Lung (tissue), 13 donors: Measurements from ENCODE around the gene TEX54. TPM values are rescaled to one million over a fixed set of nuclear protein-coding genes. Genes with fewer than 3 reads are reported as not detected.

ENCODE experiments used
- ATAC-seq: fragments of 200-7000 bp; cut with Tn5 transposase; one replicate; pipeline ENCODE4 v1.9.1; 2020; ENCODE audit warnings: moderate number of reproducible peaks; ENCODE audit not compliant: insufficient read depth, low FRiP score
- DNase-seq, 3 donors: peaks; one replicate each; pipeline ENCODE4 v3.0.0-alpha.2; 2013 to 2017
- H3K27ac ChIP-seq, 2 donors: one replicate each; pipeline ENCODE4 v1.5.1; 2013; ENCODE audit warnings: mild to moderate bottlenecking in 2 of 2, moderate library complexity in 2 of 2, control low read depth in 1 of 2, inconsistent platforms in 1 of 2, low read depth in 1 of 2, low read length in 1 of 2
- H3K27me3 ChIP-seq, 3 donors: one replicate each; pipeline ENCODE4 v1.5.1; 2013; ENCODE audit warnings: low read length in 2 of 3; ENCODE audit not compliant: control insufficient read depth in 3 of 3, insufficient read depth in 3 of 3
- H3K36me3 ChIP-seq, 4 donors: one replicate each; pipeline ENCODE4 v1.5.1; 2013; ENCODE audit warnings: low read length in 4 of 4, mild to moderate bottlenecking in 1 of 4, moderate library complexity in 1 of 4; ENCODE audit not compliant: control insufficient read depth in 4 of 4, insufficient read depth in 4 of 4
- H3K4me1 ChIP-seq, 5 donors: one replicate each; pipeline ENCODE4 v1.5.1; 2013; ENCODE audit warnings: low read length in 5 of 5, mild to moderate bottlenecking in 2 of 5, moderate library complexity in 1 of 5; ENCODE audit not compliant: control insufficient read depth in 5 of 5, insufficient read depth in 5 of 5
- H3K4me3 ChIP-seq: one replicate; pipeline ENCODE4 v1.5.1; 2013; ENCODE audit warnings: mild to moderate bottlenecking, control low read depth, moderate library complexity
- H3K9ac ChIP-seq, 2 donors: one replicate each; pipeline ENCODE4 v1.5.1; 2013; ENCODE audit warnings: low read length in 2 of 2, control low read depth in 1 of 2; ENCODE audit not compliant: insufficient read depth in 1 of 2
- H3K9me3 ChIP-seq, 4 donors: one replicate each; pipeline ENCODE4 v1.5.1; 2013; ENCODE audit warnings: low read length in 3 of 4, mild to moderate bottlenecking in 1 of 4, moderate library complexity in 1 of 4; ENCODE audit not compliant: control insufficient read depth in 4 of 4, insufficient read depth in 3 of 4
- WGBS, 2 donors: extraction: QIAGEN DNeasy Blood & Tissue Kit; methylation state at CpG; one replicate each; pipeline ENCODE4 v1.1.7; 2013; 5-methylcytosine and 5-hydroxymethylcytosine counted together
- polyA plus RNA-seq, 2 donors: library from polyadenylated mRNA; stranded (reverse); fragments of 200-250 nt; gene quantifications; one replicate each; pipeline ENCODE4 v1.2.1, GENCODE V29; 2013
- small RNA-seq: library from RNA; depleted of rRNA; stranded (forward); fragments of <200 nt; gene quantifications from one replicate; pipeline ENCODE3, GENCODE V24; 2014; ENCODE audit warnings: low replicate concordance
- total RNA-seq, 2 donors: library from RNA; depleted of rRNA in 1 of 2; stranded (reverse); fragments of >200 nt in 1 of 2; gene quantifications; one replicate each; pipeline ENCODE4 v1.2.1, GENCODE V29; 2014 to 2021
- TF ChIP-seq, protein P1 (sequence below): IDR thresholded peaks from 2 replicates; pipeline ENCODE4 v1.5.1; 2012; ENCODE audit warnings: mild to moderate bottlenecking; ENCODE audit errors: control extremely low read depth, extremely low read depth
- donor health status: control.
- donor health status: control.
- donor health status: Bipolar disorder and iron deficiency.
- donor health status: healthy.
- donor health status: DM: yes; HTN: yes; CAD: no.

The TEX54 gene
- total and polyA plus RNA-seq, 4 donors, result not detected

DNA sequence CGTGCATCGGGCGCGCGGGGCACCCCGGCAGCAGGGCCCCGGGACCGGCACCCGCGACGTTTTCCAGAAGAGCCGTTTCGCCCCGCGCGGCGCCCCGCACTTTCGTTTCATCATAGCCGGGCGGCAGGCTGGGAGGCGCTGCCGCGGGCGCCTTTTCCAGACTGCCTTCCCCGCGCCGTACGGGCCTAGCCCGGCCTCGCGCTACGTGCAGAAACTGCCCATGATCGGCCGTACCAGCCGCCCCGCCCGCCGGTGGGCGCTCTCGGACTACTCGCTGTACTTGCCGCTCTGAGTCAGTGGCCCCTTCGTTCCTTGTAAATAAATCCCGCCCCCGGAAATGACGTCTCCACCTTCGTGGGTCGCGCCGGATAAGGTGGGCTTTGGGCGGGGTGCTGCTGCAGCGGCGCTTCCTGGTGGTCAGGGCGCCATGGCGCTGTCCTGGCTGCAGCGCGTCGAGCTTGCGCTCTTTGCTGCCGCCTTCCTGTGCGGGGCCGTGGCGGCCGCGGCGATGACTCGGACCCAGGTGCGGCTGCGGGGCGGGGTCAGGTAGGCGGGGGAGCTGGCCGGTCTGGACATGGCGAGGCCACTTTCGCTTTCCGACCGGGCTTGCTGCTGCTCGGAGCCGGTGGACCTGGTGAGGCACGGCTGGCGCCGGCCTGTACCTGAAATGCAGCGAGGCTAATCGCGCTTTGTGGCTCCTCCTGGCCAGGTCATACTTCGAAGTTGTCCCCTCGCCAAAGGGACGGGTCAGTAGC, 45.5 kb downstream of the TEX54 start, which contains the start of gene TMEM179B:
TMEM179B (plus strand) TSS at position 398 of the 755 bp plus-strand sequence; CDS start at position 428, 30 bp downstream.
- ATAC-seq (peak; percentile 86), DNase-seq (peak; percentile 98 to 99 (median 99))
- Histone ChIP-seq H3K27ac (peak within 1 kb of the TSS; percentile 93 to 98), H3K4me1 (peaks cover 3 to 21% (median 8%) of the 10 kb centered on the region in 5 donors), H3K27me3 (no peaks in the 10 kb centered on the region), H3K36me3 (peaks cover 0 to 22% (median 22%) of the 10 kb centered on the region in 4 donors), H3K4me3 (peak within 1 kb of the TSS; percentile 53), H3K9ac (peak within 1 kb of the TSS; percentile 42 to 69), H3K9me3 (peaks cover 0 to 2% (median 0%) of the 10 kb centered on the region in 4 donors)
- 0% methylated on average over 79 to 88 of the region's 88 CpGs for WGBS, 2 donors
- TF ChIP-seq, protein P1, sequence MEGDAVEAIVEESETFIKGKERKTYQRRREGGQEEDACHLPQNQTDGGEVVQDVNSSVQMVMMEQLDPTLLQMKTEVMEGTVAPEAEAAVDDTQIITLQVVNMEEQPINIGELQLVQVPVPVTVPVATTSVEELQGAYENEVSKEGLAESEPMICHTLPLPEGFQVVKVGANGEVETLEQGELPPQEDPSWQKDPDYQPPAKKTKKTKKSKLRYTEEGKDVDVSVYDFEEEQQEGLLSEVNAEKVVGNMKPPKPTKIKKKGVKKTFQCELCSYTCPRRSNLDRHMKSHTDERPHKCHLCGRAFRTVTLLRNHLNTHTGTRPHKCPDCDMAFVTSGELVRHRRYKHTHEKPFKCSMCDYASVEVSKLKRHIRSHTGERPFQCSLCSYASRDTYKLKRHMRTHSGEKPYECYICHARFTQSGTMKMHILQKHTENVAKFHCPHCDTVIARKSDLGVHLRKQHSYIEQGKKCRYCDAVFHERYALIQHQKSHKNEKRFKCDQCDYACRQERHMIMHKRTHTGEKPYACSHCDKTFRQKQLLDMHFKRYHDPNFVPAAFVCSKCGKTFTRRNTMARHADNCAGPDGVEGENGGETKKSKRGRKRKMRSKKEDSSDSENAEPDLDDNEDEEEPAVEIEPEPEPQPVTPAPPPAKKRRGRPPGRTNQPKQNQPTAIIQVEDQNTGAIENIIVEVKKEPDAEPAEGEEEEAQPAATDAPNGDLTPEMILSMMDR, result peak; percentile 52

DNA sequence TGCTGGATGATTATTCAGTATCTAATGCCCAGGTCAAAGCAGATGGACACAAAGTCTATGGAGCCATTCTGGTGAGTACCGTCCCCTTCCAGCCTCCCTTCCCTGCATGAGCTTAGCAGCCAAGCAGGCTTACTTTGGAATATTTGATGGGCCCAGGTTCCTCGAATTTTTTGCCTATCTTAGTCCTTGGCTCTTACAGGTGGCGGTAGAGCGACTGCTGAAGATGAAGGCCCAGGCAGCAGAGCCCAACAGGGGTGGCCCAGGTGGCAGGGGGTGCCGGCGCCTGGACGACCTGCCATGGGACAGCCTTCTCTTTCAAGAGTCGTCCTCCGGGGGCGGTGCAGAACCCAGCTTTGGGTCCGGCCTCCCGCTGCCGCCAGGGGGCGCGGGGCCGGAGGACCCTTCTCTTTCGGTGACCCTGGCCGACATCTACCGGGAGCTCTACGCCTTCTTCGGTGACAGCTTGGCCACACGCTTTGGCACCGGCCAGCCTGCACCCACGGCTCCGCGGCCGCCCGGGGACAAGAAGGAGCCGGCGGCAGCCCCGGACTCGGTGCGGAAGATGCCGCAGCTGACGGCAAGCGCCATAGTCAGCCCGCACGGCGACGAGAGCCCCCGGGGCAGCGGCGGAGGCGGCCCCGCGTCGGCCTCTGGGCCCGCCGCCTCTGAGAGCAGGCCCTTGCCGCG, 46.2 kb downstream of the TEX54 start:
- Histone ChIP-seq H3K4me1 (peaks cover 3 to 18% (median 7%) of the 10 kb centered on the region in 5 donors), H3K9me3 (peaks cover 0 to 2% (median 0%) of the 10 kb centered on the region in 4 donors), H3K27me3 (no peaks in the 10 kb centered on the region), H3K4me3 (peak overlapping the region; percentile 53), H3K9ac (peak overlapping the region in 1 of 2 donors; percentile 68), H3K27ac (peak overlapping the region; percentile 93 to 98), H3K36me3 (peaks cover 0 to 27% (median 23%) of the 10 kb centered on the region in 4 donors)
- DNase-seq (peak; percentile 90 to 92 (median 91)), ATAC-seq (peak; percentile 81)
- 1 to 2% methylated on average over 45 to 51 of the region's 51 CpGs for WGBS, 2 donors
- TF ChIP-seq, protein P1, result peak; percentile 96

DNA sequence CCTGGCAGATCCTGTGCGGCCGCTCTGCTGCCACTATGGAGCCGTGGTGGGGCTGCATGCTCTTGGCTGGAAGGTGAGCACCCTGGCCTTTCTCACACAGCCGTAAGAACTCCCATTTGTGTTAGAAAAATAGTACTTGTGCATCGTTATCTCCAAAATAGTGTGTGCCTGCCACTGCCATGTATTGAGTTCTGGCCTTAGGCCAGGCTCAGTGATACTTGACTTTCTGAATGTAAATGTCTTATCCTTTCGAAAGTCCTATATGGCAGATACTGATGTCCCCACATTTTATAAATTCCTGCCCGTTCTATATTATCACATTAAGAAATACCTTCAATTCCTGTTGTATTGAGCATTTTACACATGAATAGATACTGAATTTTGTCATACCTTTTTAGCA, 49.9 kb downstream of the TEX54 start:
- whole genome bisulfite sequencing, 2 donors, result 95 to 96% methylated on average over 7 of the region's 7 CpGs
- no peak overlapping the region for H3K27ac ChIP-seq
- DNase-seq (no peak), ATAC-seq (no peak)
- H3K36me3 ChIP-seq, result peaks cover 0 to 28% (median 21%) of the 10 kb centered on the region in 4 donors
- no peaks in the 10 kb centered on the region for H3K27me3 ChIP-seq
- peaks cover 0 to 4% (median 3%) of the 10 kb centered on the region in 5 donors for H3K4me1 ChIP-seq
- TF ChIP-seq, protein P1, result no peak
- H3K9ac ChIP-seq, result no peak overlapping the region
- H3K9me3 ChIP-seq, result peaks cover 0 to 2% (median 0%) of the 10 kb centered on the region in 4 donors
- H3K4me3 ChIP-seq, result no peak overlapping the region

Small RNAs within 50 kb of the gene (small RNA-seq; reads per million reads assigned to genes)
- gene MIR6514 (0.12 reads per million), gene RF00099 (not detected), gene RNU6-118P (not detected), gene SNORD22 (not detected), gene SNORD26 (not detected), gene SNORD27 (not detected), gene SNORD28 (not detected), gene SNORD30 (1,277 reads per million, percentile 99 among the genes with 10 or more reads in this experiment)

Other genes with a start within 250 kb of the TEX54 start
- 10 to 100 TPM; 10.8 to 19.4 TPM for gene TUT1, start 241.3 kb downstream of the TEX54 start, total RNA-seq
- 10 to 100 TPM; 15.2 to 21.9 TPM for gene TUT1, start 241.3 kb downstream of the TEX54 start, polyA plus RNA-seq
- 10 to 100 TPM; 53.7 to 74.4 TPM for gene MTA2, start 231.0 kb downstream of the TEX54 start, total RNA-seq
- 10 to 100 TPM; 57.0 to 62.2 TPM for gene MTA2, start 231.0 kb downstream of the TEX54 start, polyA plus RNA-seq
- gene EML3, start 220.1 kb downstream of the TEX54 start, total RNA-seq, result 10 to 100 TPM; 29.1 to 95.4 TPM
- 10 to 100 TPM; 59.5 to 66.4 TPM for gene EML3, start 220.1 kb downstream of the TEX54 start, polyA plus RNA-seq
- 1 to 10 TPM; 3.5 to 9.6 TPM for gene ROM1, start 219.6 kb downstream of the TEX54 start, total RNA-seq
- gene ROM1, start 219.6 kb downstream of the TEX54 start, polyA plus RNA-seq, result 10 to 100 TPM in 1 of 2 donors, 1 to 10 TPM in 1; 9.3 to 17.9 TPM
- gene B3GAT3, start 210.9 kb downstream of the TEX54 start, total RNA-seq, result 10 to 100 TPM; 14.6 to 48.7 TPM
- 10 to 100 TPM; 50.3 to 58.0 TPM for gene B3GAT3, start 210.9 kb downstream of the TEX54 start, polyA plus RNA-seq
- gene GANAB, start 186.2 kb downstream of the TEX54 start, total RNA-seq, result 100 to 1,000 TPM; 181 to 266 TPM
- gene GANAB, start 186.2 kb downstream of the TEX54 start, polyA plus RNA-seq, result 100 to 1,000 TPM; 104 to 155 TPM
- gene INTS5, start 179.5 kb downstream of the TEX54 start, total RNA-seq, result 10 to 100 TPM; 15.5 to 22.7 TPM
- 10 to 100 TPM in 1 of 2 donors, 1 to 10 TPM in 1; 8.5 to 17.4 TPM for gene INTS5, start 179.5 kb downstream of the TEX54 start, polyA plus RNA-seq
- gene C11orf98, start 167.6 kb downstream of the TEX54 start, total RNA-seq, result 10 to 100 TPM; 19.0 to 54.0 TPM
- 100 to 1,000 TPM; 135 to 140 TPM for gene C11orf98, start 167.6 kb downstream of the TEX54 start, polyA plus RNA-seq
- 10 to 100 TPM in 1 of 2 donors, 1 to 10 TPM in 1; 5.3 to 19.8 TPM for gene CSKMT, start 167.5 kb downstream of the TEX54 start, total RNA-seq
- 10 to 100 TPM; 11.0 to 37.1 TPM for gene CSKMT, start 167.5 kb downstream of the TEX54 start, polyA plus RNA-seq
- 10 to 100 TPM in 1 of 2 donors, 1 to 10 TPM in 1; 8.6 to 10.4 TPM for gene UQCC3, start 161.2 kb downstream of the TEX54 start, total RNA-seq
- 10 to 100 TPM in 1 of 2 donors, 1 to 10 TPM in 1; 8.7 to 20.1 TPM for gene UQCC3, start 161.2 kb downstream of the TEX54 start, polyA plus RNA-seq
- 1 to 10 TPM; 4.4 to 8.9 TPM for gene LBHD1, start 160.6 kb downstream of the TEX54 start, total RNA-seq
- 1 to 10 TPM; 4.4 to 5.7 TPM for gene LBHD1, start 160.6 kb downstream of the TEX54 start, polyA plus RNA-seq
- 10 to 100 TPM; 54.8 to 80.2 TPM for gene UBXN1, start 153.8 kb downstream of the TEX54 start, total RNA-seq
- 100 to 1,000 TPM; 149 to 168 TPM for gene UBXN1, start 153.8 kb downstream of the TEX54 start, polyA plus RNA-seq
- 1 to 10 TPM in 1 of 2 donors, under 1 TPM in 1; 0.57 to 2.6 TPM for gene LRRN4CL, start 143.3 kb downstream of the TEX54 start, total RNA-seq
- 1 to 10 TPM in 1 of 2 donors, under 1 TPM in 1; 0.46 to 1.9 TPM for gene LRRN4CL, start 143.3 kb downstream of the TEX54 start, polyA plus RNA-seq
- 100 to 1,000 TPM in 1 of 2 donors, 10 to 100 TPM in 1; 30.7 to 120 TPM for gene BSCL2, start 125.4 kb downstream of the TEX54 start, total RNA-seq
- 100 to 1,000 TPM in 1 of 2 donors, 10 to 100 TPM in 1; 65.7 to 190 TPM for gene BSCL2, start 125.4 kb downstream of the TEX54 start, polyA plus RNA-seq
- under 1 TPM in 1 of 2 donors, not detected in 1; 0.40 TPM for gene GNG3, start 125.2 kb downstream of the TEX54 start, total RNA-seq
- under 1 TPM; 0.05 to 0.26 TPM for gene GNG3, start 125.2 kb downstream of the TEX54 start, polyA plus RNA-seq
- gene HNRNPUL2, start 105.4 kb downstream of the TEX54 start, total RNA-seq, result 10 to 100 TPM; 41.4 to 53.1 TPM
- gene HNRNPUL2, start 105.4 kb downstream of the TEX54 start, polyA plus RNA-seq, result 10 to 100 TPM; 25.6 to 29.5 TPM
- gene TTC9C, start 104.4 kb downstream of the TEX54 start, total RNA-seq, result 10 to 100 TPM; 27.7 to 33.8 TPM
- 10 to 100 TPM; 22.6 to 55.5 TPM for gene TTC9C, start 104.4 kb downstream of the TEX54 start, polyA plus RNA-seq
- 10 to 100 TPM in 1 of 2 donors, 1 to 10 TPM in 1; 8.9 to 12.9 TPM for gene ZBTB3, start 78.7 kb downstream of the TEX54 start, total RNA-seq
- gene ZBTB3, start 78.7 kb downstream of the TEX54 start, polyA plus RNA-seq, result 1 to 10 TPM; 2.1 to 5.8 TPM
- 10 to 100 TPM; 52.0 to 72.9 TPM for gene POLR2G, start 71.3 kb downstream of the TEX54 start, total RNA-seq
- 100 to 1,000 TPM; 141 to 148 TPM for gene POLR2G, start 71.3 kb downstream of the TEX54 start, polyA plus RNA-seq
- 10 to 100 TPM; 22.6 to 27.8 TPM for gene TAF6L, start 61.4 kb downstream of the TEX54 start, total RNA-seq
- 10 to 100 TPM; 18.7 to 32.7 TPM for gene TAF6L, start 61.4 kb downstream of the TEX54 start, polyA plus RNA-seq
- 10 to 100 TPM; 40.0 to 61.0 TPM for gene TMEM179B, start 45.4 kb downstream of the TEX54 start, total RNA-seq
- gene TMEM179B, start 45.4 kb downstream of the TEX54 start, polyA plus RNA-seq, result 10 to 100 TPM; 68.8 to 87.6 TPM
- gene TMEM223, start 40.8 kb downstream of the TEX54 start, total RNA-seq, result 10 to 100 TPM in 1 of 2 donors, 1 to 10 TPM in 1; 9.7 to 15.6 TPM
- 10 to 100 TPM; 21.9 to 38.6 TPM for gene TMEM223, start 40.8 kb downstream of the TEX54 start, polyA plus RNA-seq
- gene NXF1, start 27.4 kb downstream of the TEX54 start, total RNA-seq, result 10 to 100 TPM; 62.6 to 89.4 TPM
- gene NXF1, start 27.4 kb downstream of the TEX54 start, polyA plus RNA-seq, result 10 to 100 TPM; 68.4 to 82.5 TPM
- 10 to 100 TPM; 38.7 to 47.6 TPM for gene STX5, start 790 bp downstream of the TEX54 start, total RNA-seq
- 10 to 100 TPM; 19.8 to 36.6 TPM for gene STX5, start 790 bp downstream of the TEX54 start, polyA plus RNA-seq
- 10 to 100 TPM; 26.2 to 41.4 TPM for gene WDR74, start 6.7 kb upstream of the TEX54 start, total RNA-seq
- gene WDR74, start 6.7 kb upstream of the TEX54 start, polyA plus RNA-seq, result 10 to 100 TPM; 42.5 to 64.1 TPM
- 100 to 1,000 TPM; 151 to 249 TPM for gene SLC3A2, start 48.1 kb upstream of the TEX54 start, total RNA-seq
- 100 to 1,000 TPM; 173 to 265 TPM for gene SLC3A2, start 48.1 kb upstream of the TEX54 start, polyA plus RNA-seq
- 1 to 10 TPM; 1.1 to 1.5 TPM for gene CHRM1, start 88.5 kb upstream of the TEX54 start, total RNA-seq
- gene CHRM1, start 88.5 kb upstream of the TEX54 start, polyA plus RNA-seq, result 1 to 10 TPM in 1 of 2 donors, under 1 TPM in 1; 0.38 to 1.3 TPM
- not detected for gene SLC22A6, start 152.1 kb upstream of the TEX54 start, total RNA-seq
- not detected for gene SLC22A6, start 152.1 kb upstream of the TEX54 start, polyA plus RNA-seq
- gene SLC22A8, start 183.0 kb upstream of the TEX54 start, total RNA-seq, result not detected
- gene SLC22A8, start 183.0 kb upstream of the TEX54 start, polyA plus RNA-seq, result not detected